Measurements from ENCODE around the gene TEX52.
A peak's percentile ranks its signal among the peaks of the same experiment; 100 is the strongest.

The TEX52 gene

DNA sequence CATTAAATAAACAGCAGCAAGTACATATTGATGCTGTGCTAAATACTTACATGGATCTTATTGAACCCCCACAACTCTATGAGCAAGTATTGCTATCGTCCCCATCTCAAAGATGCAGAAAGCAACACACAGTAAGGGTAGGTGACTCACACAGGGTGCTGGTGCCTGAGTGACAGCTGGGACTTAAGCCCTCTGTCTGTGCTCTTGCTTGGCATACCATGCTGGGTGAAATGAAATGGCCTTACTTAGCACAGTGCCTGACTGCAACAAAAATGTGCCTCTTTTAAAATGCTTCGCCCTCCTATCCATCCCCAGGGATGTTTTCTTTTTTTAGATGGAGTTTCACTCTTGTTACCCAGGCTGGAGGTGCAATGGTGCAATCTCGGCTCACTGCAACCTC is 788 bp downstream of the TEX52 start:
- TF ChIP-seq, protein P1, sequence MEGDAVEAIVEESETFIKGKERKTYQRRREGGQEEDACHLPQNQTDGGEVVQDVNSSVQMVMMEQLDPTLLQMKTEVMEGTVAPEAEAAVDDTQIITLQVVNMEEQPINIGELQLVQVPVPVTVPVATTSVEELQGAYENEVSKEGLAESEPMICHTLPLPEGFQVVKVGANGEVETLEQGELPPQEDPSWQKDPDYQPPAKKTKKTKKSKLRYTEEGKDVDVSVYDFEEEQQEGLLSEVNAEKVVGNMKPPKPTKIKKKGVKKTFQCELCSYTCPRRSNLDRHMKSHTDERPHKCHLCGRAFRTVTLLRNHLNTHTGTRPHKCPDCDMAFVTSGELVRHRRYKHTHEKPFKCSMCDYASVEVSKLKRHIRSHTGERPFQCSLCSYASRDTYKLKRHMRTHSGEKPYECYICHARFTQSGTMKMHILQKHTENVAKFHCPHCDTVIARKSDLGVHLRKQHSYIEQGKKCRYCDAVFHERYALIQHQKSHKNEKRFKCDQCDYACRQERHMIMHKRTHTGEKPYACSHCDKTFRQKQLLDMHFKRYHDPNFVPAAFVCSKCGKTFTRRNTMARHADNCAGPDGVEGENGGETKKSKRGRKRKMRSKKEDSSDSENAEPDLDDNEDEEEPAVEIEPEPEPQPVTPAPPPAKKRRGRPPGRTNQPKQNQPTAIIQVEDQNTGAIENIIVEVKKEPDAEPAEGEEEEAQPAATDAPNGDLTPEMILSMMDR (IDR thresholded peaks at IDR 0.05; ENCODE audit: control insufficient read depth, extremely low read depth, insufficient read depth) = no peak
- DNase-seq (ENCODE audit: low read depth) = no peak
- H3K4me3 ChIP-seq (ENCODE audit: low read depth, low read length) = no peak overlapping the region

DNA sequence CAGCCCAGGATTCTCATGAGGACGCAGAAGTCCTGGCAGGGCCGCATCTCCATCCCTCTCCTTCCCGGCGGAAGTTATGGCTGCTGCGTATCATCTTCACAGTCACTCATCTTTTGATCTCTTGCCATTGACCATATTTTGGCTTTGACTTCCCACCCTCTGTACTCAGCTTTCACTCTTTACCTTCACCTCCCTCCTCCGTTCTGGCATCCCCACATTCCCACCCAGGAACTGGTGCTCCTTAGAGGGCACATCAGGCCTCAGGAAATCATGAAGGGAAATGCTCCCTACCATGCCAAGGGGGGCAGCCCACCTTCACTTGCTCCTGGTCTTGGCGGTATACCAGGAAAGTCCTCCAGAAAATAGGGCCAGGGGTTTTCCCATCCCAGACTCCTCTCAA is 1.3 kb downstream of the TEX52 start:
- no peak overlapping the region for H3K4me3 ChIP-seq (ENCODE audit: low read depth, low read length)
- no peak for DNase-seq (ENCODE audit: low read depth)
- TF ChIP-seq, protein P1 (IDR thresholded peaks at IDR 0.05; ENCODE audit: control insufficient read depth, extremely low read depth, insufficient read depth) = no peak

DNA sequence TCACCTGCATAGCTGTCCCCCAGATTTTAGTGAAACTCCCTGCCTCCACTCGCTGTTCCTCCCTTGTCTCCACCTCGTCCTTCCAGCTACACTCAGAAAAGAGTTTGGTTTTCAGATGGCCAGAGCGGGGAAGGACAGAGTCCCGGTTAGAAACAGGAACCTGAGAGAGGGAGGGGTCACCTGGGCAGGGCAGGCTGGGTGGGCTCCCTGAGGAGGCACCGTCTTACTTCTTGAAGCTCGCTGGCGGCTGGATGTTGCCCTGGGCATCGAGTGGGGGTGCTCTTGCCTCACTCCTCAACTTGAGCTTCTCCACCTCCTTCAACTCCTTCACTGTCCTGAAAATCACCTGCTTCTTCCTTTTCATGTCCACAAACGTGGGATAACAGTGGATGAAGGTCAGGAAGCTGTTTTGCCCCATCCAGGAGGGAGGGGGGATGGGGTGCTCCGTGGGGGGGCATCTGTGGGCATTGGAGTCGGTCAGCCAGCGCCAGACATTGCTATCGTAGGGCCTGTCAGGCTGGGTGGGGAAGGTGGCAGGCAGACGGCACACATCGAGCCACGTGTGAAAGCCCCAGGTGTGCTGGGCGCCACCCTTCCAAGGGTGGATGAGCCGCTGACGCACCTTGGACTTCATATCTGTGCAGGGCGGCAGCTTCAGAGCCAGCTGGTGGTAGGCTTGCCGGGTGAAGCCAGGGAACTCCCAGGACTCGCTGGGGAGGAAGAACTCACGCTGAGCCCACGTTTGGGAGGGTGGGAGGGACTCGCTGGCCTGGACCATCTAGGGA is 2.0 kb downstream of the TEX52 start:
- TF ChIP-seq, protein P1 (IDR thresholded peaks at IDR 0.05; ENCODE audit: control insufficient read depth, extremely low read depth, insufficient read depth) = no peak
- H3K4me3 ChIP-seq (ENCODE audit: low read depth, low read length) = no peak overlapping the region
- DNase-seq (ENCODE audit: low read depth) = no peak

DNA sequence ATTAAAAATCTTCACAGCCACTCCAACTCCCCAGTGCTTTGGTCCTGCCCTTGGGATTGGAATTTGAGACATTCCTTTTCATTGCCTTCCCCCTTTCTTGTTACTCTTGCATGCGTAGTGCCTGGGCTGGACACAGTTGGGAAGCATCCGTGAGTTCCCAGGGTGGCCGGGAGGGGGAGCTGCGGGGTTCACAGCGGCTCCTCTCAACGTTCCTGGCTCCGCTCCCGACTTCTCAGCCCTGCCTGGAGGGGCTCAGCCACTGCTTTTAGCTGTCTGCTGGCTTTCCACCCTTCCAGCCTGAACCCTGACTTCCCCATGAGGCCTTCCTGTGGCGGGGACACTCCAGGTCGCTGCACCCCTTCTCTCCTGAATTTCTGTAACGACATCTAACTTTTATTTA is 3.2 kb downstream of the TEX52 start:
- no peak overlapping the region for H3K4me3 ChIP-seq (ENCODE audit: low read depth, low read length)
- TF ChIP-seq, protein P1 (IDR thresholded peaks at IDR 0.05; ENCODE audit: control insufficient read depth, extremely low read depth, insufficient read depth) = peak; percentile 84
- no peak for DNase-seq (ENCODE audit: low read depth)

DNA sequence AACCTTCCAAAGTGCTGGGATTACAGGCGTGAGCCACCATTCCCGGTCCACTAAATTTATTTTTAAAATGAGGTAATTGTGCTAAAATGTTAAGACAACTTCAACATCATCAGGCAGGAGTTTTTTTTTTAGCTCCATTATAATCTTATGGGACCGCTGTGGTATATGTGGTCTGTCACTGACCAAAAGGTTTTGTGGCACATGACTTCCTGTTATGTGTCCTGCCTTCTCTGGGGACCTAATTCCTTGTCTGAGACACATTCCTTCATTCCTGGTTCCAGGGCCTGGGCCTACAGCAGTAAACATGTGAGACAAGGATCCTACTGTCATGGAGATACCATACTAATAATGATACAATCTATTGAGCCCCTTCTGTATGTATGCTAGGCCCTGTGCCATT is 4.9 kb downstream of the TEX52 start:
- no peak overlapping the region for H3K4me3 ChIP-seq (ENCODE audit: low read depth, low read length)
- DNase-seq (ENCODE audit: low read depth) = no peak
- TF ChIP-seq, protein P1 (IDR thresholded peaks at IDR 0.05; ENCODE audit: control insufficient read depth, extremely low read depth, insufficient read depth) = no peak

DNA sequence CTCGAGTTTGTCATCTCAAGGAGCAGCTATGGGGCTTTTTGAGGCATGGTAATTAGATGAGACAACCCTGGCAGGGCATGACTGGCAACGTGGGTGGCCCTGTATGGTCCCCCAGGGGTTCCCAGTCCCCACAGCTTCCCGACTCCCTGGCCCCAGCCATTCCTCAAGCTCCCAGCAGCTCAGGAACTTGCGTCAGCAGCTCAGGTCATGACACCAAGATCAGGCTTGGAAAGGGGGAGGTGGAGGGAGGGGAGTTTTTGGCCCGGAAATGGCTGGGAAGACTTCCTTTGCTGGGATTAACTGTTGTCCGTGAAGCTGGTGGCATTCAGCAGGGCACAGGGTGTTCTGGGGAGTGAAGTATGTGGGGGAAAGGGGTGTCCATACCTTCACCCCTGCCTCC is 11.6 kb downstream of the TEX52 start:
- DNase-seq (ENCODE audit: low read depth) = no peak
- H3K4me3 ChIP-seq (ENCODE audit: low read depth, low read length) = no peak overlapping the region
- TF ChIP-seq, protein P1 (IDR thresholded peaks at IDR 0.05; ENCODE audit: control insufficient read depth, extremely low read depth, insufficient read depth) = no peak

DNA sequence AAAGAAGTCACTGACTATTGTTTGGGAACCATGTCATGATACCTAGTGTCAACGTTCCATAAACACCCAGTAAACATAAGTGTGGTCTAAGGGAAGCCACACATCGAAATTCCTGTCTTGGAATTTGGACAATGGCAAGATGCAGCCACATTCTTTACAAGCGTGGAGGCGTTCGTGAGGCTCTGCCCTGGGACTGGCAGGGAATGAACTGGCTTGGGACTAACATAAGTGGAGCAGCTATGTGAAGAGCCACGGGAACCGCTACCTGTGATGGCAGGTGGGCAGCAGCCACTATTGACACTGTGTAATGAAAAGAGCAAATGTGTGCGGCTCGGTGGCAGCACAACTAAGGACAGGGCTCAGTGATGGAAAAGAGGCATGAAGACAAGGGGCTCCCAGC is 12.1 kb downstream of the TEX52 start:
- DNase-seq (ENCODE audit: low read depth) = no peak
- TF ChIP-seq, protein P1 (IDR thresholded peaks at IDR 0.05; ENCODE audit: control insufficient read depth, extremely low read depth, insufficient read depth) = no peak
- no peak overlapping the region for H3K4me3 ChIP-seq (ENCODE audit: low read depth, low read length)

All from LNCaP clone FGC (cell line).